ENCODE data around the gene CDK5RAP2.

GRCh38 chr9:120369608-120370220 is 210.3 kb downstream of the CDK5RAP2 start:
- TF ChIP-seq CTCF (IDR thresholded peaks at IDR 0.05; ENCODE audit: poor library complexity) (no peak), EZH2 (IDR thresholded peaks at IDR 0.05; ENCODE audit: borderline replicate concordance) (no peak), EZH2phosphoT487 (IDR thresholded peaks at IDR 0.05; ENCODE audit: low read depth, severe bottlenecking, unreplicated experiment) (no peak)
